PC-9 (cell line): Measurements from ENCODE around the gene SPDYE4.

Source experiments
- EZH2 ChIP-seq: fragments of 200-600 bp; sonication (generic); IDR thresholded peaks from 2 replicates; pipeline ENCODE4 v1.8.0; 2017; ENCODE audit warnings: antibody characterized with exemption, low read depth
- TF ChIP-seq, protein P1 (sequence below): fragments of 200-600 bp; sonication (generic); conservative IDR thresholded peaks from 2 replicates; pipeline ENCODE4 v1.6.1; 2017; ENCODE audit warnings: mixed run types, antibody characterized with exemption, mild to moderate bottlenecking, moderate library complexity

DNA sequence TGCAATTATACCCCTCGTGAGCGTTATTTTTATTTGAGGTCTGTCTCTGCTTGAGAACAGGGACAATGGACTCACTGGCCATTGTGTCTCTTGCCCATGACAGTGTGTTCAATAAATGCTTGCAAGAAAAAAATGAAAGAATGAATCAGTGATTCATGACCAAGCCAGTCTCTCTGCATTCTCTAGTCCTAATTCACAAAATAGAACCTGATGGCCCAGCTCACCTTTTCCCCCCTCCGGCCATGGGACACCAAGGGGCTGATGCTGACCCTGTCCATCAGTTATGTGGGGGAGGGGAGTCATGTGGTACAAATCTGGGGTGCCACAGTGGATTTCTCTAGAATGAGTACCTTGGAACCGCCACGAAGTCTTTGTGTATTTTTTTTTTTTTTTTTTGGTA is 51.9 kb downstream of the SPDYE4 start:
- TF ChIP-seq, protein P1, sequence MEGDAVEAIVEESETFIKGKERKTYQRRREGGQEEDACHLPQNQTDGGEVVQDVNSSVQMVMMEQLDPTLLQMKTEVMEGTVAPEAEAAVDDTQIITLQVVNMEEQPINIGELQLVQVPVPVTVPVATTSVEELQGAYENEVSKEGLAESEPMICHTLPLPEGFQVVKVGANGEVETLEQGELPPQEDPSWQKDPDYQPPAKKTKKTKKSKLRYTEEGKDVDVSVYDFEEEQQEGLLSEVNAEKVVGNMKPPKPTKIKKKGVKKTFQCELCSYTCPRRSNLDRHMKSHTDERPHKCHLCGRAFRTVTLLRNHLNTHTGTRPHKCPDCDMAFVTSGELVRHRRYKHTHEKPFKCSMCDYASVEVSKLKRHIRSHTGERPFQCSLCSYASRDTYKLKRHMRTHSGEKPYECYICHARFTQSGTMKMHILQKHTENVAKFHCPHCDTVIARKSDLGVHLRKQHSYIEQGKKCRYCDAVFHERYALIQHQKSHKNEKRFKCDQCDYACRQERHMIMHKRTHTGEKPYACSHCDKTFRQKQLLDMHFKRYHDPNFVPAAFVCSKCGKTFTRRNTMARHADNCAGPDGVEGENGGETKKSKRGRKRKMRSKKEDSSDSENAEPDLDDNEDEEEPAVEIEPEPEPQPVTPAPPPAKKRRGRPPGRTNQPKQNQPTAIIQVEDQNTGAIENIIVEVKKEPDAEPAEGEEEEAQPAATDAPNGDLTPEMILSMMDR = no peak
- TF ChIP-seq EZH2 = no peak
